HepG2 (cell line): ENCODE measurements around the gene DCTN4. TPM values are rescaled to one million over a fixed set of nuclear protein-coding genes. Genes with fewer than 3 reads are reported as not detected.

ENCODE experiments used
- ATAC-seq: fragments of 200-7000 bp; cut with Tn5 transposase; 3 replicates; pipeline ENCODE4 v1.9.1; 2020; ENCODE audit warnings: mild to moderate bottlenecking, moderate library complexity
- BruUV-seq: library from RNA; stranded (reverse); fragments of 400-500 nt; replicated peaks from 2 replicates; lab custom pipeline; 2021; lab: Mats Ljungman, UMichigan
- CTCF ChIA-PET: fragments of 300-600 bp; formaldehyde crosslinking; extraction: SDS; loops from one replicate; lab custom pipeline; 2021; ENCODE audit warnings: low total read pairs, inconsistent platforms, low intra/inter-chr PET ratio; lab: Yijun Ruan, JAX
- POLR2A ChIA-PET: fragments of 350-600 bp; sonication (Branson Sonifier 250); formaldehyde crosslinking; loops from one replicate; lab custom pipeline; 2020; ENCODE audit warnings: antibody characterized with exemption, inconsistent platforms; lab: Yijun Ruan, JAX
- DNase-seq: peaks from one replicate; pipeline ENCODE4 v3.0.0-alpha.2; 2015; ENCODE audit warnings: low spot score
- FAIRE-seq: peaks from 3 replicates; lab custom pipeline; 2011; peaks lifted over from hg19 to GRCh38; lab: Jason Lieb, UNC
- H2AFZ ChIP-seq: one replicate; pipeline ENCODE4 v1.6.1; 2011; ENCODE audit warnings: low read length, inconsistent platforms
- H3K27ac ChIP-seq: fragments of 300-600 bp; 3 replicates; pipeline ENCODE4 v1.8.0; 2011; ENCODE audit warnings: mixed run types, mild to moderate bottlenecking, mixed read lengths, low read length, inconsistent platforms; ENCODE audit not compliant: insufficient read depth; ENCODE audit errors: extremely low read length
- H3K27me3 ChIP-seq, 2 experiments: fragments of 200-600 bp in 1 of 2; 2 replicates in 1 of 2; 3 replicates in 1 of 2; pipeline versions ENCODE4 v1.6.0 to v1.8.0; 2011; ENCODE audit warnings: low read length in 2 of 2, mild to moderate bottlenecking in 2 of 2, moderate library complexity in 2 of 2, inconsistent platforms in 1 of 2; ENCODE audit not compliant: insufficient read depth in 2 of 2, control insufficient read depth in 1 of 2
- H3K36me3 ChIP-seq, 2 experiments: fragments of 200-600 bp in 1 of 2; replicated peaks in 1 of 2; 2 replicates in 1 of 2; 3 replicates in 1 of 2; pipeline versions ENCODE4 v1.5.1 to v1.8.0; 2011; ENCODE audit warnings: low read length in 2 of 2, inconsistent platforms in 1 of 2; ENCODE audit not compliant: insufficient read depth in 2 of 2, control insufficient read depth in 1 of 2
- H3K4me1 ChIP-seq: 2 replicates; pipeline ENCODE4 v1.5.1; 2012; ENCODE audit warnings: low read length, inconsistent platforms; ENCODE audit not compliant: insufficient read depth
- H3K4me2 ChIP-seq: 2 replicates; pipeline ENCODE4 v1.6.0; 2011; ENCODE audit warnings: low read depth, low read length, inconsistent platforms
- H3K4me3 ChIP-seq, 3 experiments: fragments of 200-600 bp in 1 of 3; sonication (generic), shearing (Covaris generic) in 1 of 3; replicated peaks in 1 of 3; 2 replicates each; pipeline ENCODE4 v1.5.1; 2011 to 2016; ENCODE audit warnings: low read length in 3 of 3, inconsistent platforms in 2 of 3, low read depth in 2 of 3, mild to moderate bottlenecking in 2 of 3, control low read depth in 1 of 3, mixed read lengths in 1 of 3; ENCODE audit not compliant: insufficient read depth in 1 of 3
- H3K79me2 ChIP-seq: one replicate; pipeline ENCODE4 v1.6.1; 2011; ENCODE audit warnings: low read length, inconsistent platforms; ENCODE audit not compliant: insufficient read depth
- H3K9ac ChIP-seq: 2 replicates; pipeline ENCODE4 v1.6.0; 2011; ENCODE audit warnings: mild to moderate bottlenecking, low read depth, low read length, inconsistent platforms; ENCODE audit not compliant: insufficient read depth
- H3K9me3 ChIP-seq: 2 replicates; pipeline ENCODE4 v1.5.1; 2012; ENCODE audit warnings: mild to moderate bottlenecking, low read length
- H4K20me1 ChIP-seq: 2 replicates; pipeline ENCODE4 v1.6.0; 2011; ENCODE audit warnings: inconsistent platforms, mild to moderate bottlenecking, low read length, moderate library complexity; ENCODE audit not compliant: insufficient read depth
- CENPX ChIP-seq: sonication (generic); formaldehyde crosslinking; IDR thresholded peaks from 2 replicates; pipeline ENCODE4 v1.9.0; 2021; ENCODE audit warnings: mild to moderate bottlenecking, missing genetic modification reagents, moderate library complexity
- ETV6 ChIP-seq: sonication (generic); formaldehyde crosslinking; conservative IDR thresholded peaks from 2 replicates; pipeline ENCODE4 v1.4.0; 2020; ENCODE audit warnings: missing genetic modification reagents
- FOXM1 ChIP-seq: sonication (generic); formaldehyde crosslinking; IDR thresholded peaks from 2 replicates; pipeline ENCODE4 v1.5.0; 2020; ENCODE audit warnings: missing genetic modification reagents
- JUN ChIP-seq: sonication (generic); formaldehyde crosslinking; IDR thresholded peaks from 2 replicates; pipeline ENCODE4 v1.4.0; 2020; ENCODE audit warnings: mild to moderate bottlenecking, missing genetic modification reagents
- KAT2B ChIP-seq: fragments of 150-350 bp; IDR thresholded peaks from 2 replicates; pipeline ENCODE4 v1.6.1; 2014; ENCODE audit warnings: low read depth, low read length, borderline replicate concordance
- KMT2A ChIP-seq: sonication (generic); formaldehyde crosslinking; IDR thresholded peaks from 2 replicates; pipeline ENCODE4 v1.4.0; 2020; ENCODE audit warnings: missing genetic modification reagents
- NFIB ChIP-seq: sonication (generic); formaldehyde crosslinking; IDR thresholded peaks from 2 replicates; pipeline ENCODE4 v1.9.0; 2021; ENCODE audit warnings: missing genetic modification reagents, mild to moderate bottlenecking, borderline replicate concordance
- NKX3-1 ChIP-seq: sonication (generic); formaldehyde crosslinking; IDR thresholded peaks from 2 replicates; pipeline ENCODE4 v1.5.0; 2020; ENCODE audit warnings: missing genetic modification reagents
- TEAD2 ChIP-seq: sonication (generic); formaldehyde crosslinking; IDR thresholded peaks from 2 replicates; pipeline ENCODE4 v1.9.0; 2021; ENCODE audit warnings: missing genetic modification reagents
- ZNF124 ChIP-seq: sonication (generic); formaldehyde crosslinking; IDR thresholded peaks from 2 replicates; pipeline ENCODE4 v1.4.0; 2020; ENCODE audit warnings: missing genetic modification reagents
- ZNF17 ChIP-seq: sonication (generic); formaldehyde crosslinking; IDR thresholded peaks from 2 replicates; pipeline ENCODE4 v1.5.0; 2020; ENCODE audit warnings: mild to moderate bottlenecking, missing genetic modification reagents
- ZNF329 ChIP-seq: sonication (generic); formaldehyde crosslinking; IDR thresholded peaks from 2 replicates; pipeline ENCODE4 v1.9.0; 2021; ENCODE audit warnings: low read depth, mild to moderate bottlenecking, missing genetic modification reagents
- ZNF598 ChIP-seq: sonication (generic); formaldehyde crosslinking; IDR thresholded peaks from 2 replicates; pipeline ENCODE4 v1.5.1; 2020; ENCODE audit warnings: mild to moderate bottlenecking, missing genetic modification reagents, borderline replicate concordance
- ZNF7 ChIP-seq: IDR thresholded peaks from 2 replicates; pipeline ENCODE4 v1.6.1; 2016; ENCODE audit warnings: missing biosample characterization, missing genetic modification reagents
- WGBS: methylation state at CpG from one replicate; pipeline ENCODE4 v1.1.6; 2017; ENCODE audit warnings: low lambda C conversion rate; 5-methylcytosine and 5-hydroxymethylcytosine counted together
- in situ Hi-C: cut with HindIII; loops from 2 replicates; pipeline ENCODE4 v1.10.0; 2017; ENCODE audit warnings: low pct_unique_long_range_greater_than_20kb; ENCODE audit not compliant: extremely low pct_ligation_motif_present
- intact Hi-C: fragments of 100-400 bp; cut with micrococcal nuclease; formaldehyde crosslinking; loops from one replicate; pipeline ENCODE4 v1.10.0; 2022; ENCODE audit not compliant: unreplicated experiment
- polyA plus RNA-seq, 8 experiments: library from polyadenylated mRNA; depleted of rRNA in 3 of 8; stranded (reverse) in 7 of 8; unstranded in 1 of 8; fragments of >200 nt; fragmentation: Illumina TruSeq in 4 of 8; extraction: Trizol in 4 of 8; gene quantifications; 2 replicates each; pipeline versions ENCODE4 v1.2.1 to v1.2.3, GENCODE V29; 2011 to 2016; ENCODE audit warnings: low read depth in 4 of 8, missing spikeins in 1 of 8, mixed read lengths in 1 of 8; ENCODE audit not compliant: insufficient read depth in 1 of 8
- total RNA-seq, 5 experiments: library from RNA; depleted of rRNA; stranded (reverse); fragments of >200 nt; fragmentation: Illumina TruSeq; extraction: Trizol; gene quantifications; 2 replicates each; pipeline ENCODE4 v1.2.3, GENCODE V29; 2016; ENCODE audit warnings: low read depth in 1 of 5
- TF ChIP-seq, protein P1 (sequence below): sonication (generic); formaldehyde crosslinking; IDR thresholded peaks from 2 replicates; pipeline ENCODE4 v1.4.0; 2020; ENCODE audit warnings: mild to moderate bottlenecking, missing genetic modification reagents
- TF ChIP-seq, protein P2 (sequence below): sonication (generic); formaldehyde crosslinking; conservative IDR thresholded peaks from 2 replicates; pipeline ENCODE4 v1.8.0; 2022; ENCODE audit warnings: low read depth, missing genetic modification reagents
- TF ChIP-seq, protein P3 (sequence below): sonication (generic); formaldehyde crosslinking; IDR thresholded peaks from 2 replicates; pipeline ENCODE4 v1.8.1; 2023; ENCODE audit warnings: missing genetic modification reagents, inconsistent platforms, borderline replicate concordance

Gene DCTN4
- total and polyA plus RNA-seq, 2 of the 13 experiments (the other 11 are each of a cell fraction or from before 2014, with no cell fraction given): 24.1 to 26.9 TPM

DNA sequence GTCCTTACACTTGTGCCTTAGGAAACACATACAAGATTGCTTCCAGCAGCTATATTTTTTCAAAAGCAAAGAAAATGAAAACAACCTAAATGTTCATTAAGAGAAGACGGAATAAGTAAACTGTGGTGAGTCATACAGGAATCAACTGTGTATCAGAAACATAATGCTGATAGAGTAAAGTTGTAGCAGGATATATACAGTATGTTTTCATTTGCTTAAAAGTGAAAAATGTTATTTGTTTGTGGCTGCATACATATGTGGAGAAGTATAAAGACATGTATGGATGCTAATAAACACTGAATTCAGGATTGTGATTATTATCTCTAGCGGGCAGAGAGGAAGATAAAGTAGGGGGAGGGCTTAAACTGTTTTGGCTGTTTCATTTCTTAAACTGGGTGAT is 8.3 kb downstream of the DCTN4 start:
- ATAC-seq (no peak), DNase-seq (no peak), FAIRE-seq (no peak)
- Histone ChIP-seq H4K20me1 (no peaks in the 10 kb centered on the region; the same call in 1 of the 2 replicates), H3K36me3 (peaks cover 8 to 44% of the 10 kb centered on the region in 2 experiments), H3K4me1 (peaks cover 12% of the 10 kb centered on the region; the same call in 1 of the 2 replicates), H3K9ac (no peak overlapping the region), H2AFZ (no peak overlapping the region)
- intact Hi-C loops: no loop called here
- TF ChIP-seq ZNF124 (no peak), ZNF7 (no peak), ZNF329 (CRISPR knock-in tag) (no peak), CENPX (CRISPR knock-in tag) (no peak), JUN (CRISPR knock-in tag) (no peak), TEAD2 (no peak), NFIB (CRISPR knock-in tag) (no peak), ZNF17 (CRISPR knock-in tag) (no peak), ETV6 (CRISPR knock-in tag) (no peak), KAT2B (no peak), NKX3-1 (no peak), FOXM1 (no peak), KMT2A (no peak), ZNF598 (CRISPR knock-in tag) (no peak)
- TF ChIP-seq, protein P1, sequence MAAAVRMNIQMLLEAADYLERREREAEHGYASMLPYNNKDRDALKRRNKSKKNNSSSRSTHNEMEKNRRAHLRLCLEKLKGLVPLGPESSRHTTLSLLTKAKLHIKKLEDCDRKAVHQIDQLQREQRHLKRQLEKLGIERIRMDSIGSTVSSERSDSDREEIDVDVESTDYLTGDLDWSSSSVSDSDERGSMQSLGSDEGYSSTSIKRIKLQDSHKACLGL: no peak
- TF ChIP-seq, protein P2, sequence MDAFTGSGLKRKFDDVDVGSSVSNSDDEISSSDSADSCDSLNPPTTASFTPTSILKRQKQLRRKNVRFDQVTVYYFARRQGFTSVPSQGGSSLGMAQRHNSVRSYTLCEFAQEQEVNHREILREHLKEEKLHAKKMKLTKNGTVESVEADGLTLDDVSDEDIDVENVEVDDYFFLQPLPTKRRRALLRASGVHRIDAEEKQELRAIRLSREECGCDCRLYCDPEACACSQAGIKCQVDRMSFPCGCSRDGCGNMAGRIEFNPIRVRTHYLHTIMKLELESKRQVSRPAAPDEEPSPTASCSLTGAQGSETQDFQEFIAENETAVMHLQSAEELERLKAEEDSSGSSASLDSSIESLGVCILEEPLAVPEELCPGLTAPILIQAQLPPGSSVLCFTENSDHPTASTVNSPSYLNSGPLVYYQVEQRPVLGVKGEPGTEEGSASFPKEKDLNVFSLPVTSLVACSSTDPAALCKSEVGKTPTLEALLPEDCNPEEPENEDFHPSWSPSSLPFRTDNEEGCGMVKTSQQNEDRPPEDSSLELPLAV (CRISPR knock-in tag): no peak
- TF ChIP-seq, protein P3, sequence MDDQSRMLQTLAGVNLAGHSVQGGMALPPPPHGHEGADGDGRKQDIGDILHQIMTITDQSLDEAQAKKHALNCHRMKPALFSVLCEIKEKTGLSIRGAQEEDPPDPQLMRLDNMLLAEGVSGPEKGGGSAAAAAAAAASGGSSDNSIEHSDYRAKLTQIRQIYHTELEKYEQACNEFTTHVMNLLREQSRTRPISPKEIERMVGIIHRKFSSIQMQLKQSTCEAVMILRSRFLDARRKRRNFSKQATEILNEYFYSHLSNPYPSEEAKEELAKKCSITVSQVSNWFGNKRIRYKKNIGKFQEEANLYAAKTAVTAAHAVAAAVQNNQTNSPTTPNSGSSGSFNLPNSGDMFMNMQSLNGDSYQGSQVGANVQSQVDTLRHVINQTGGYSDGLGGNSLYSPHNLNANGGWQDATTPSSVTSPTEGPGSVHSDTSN (CRISPR knock-in tag): no peak
- TF ChIP-seq, all 625 proteins: peak for 0
- POLR2A ChIA-PET: interaction anchor here (1.1 kb wide), 1 partner anchor 8 kb away, joined by 6 read pairs; the partner anchor contains the start of gene DCTN4
- Histone ChIP-seq H3K4me3 (no peak overlapping the region), H3K27ac (no peak overlapping the region), H3K9me3 (no peaks in the 10 kb centered on the region), H3K79me2 (peaks cover 27% of the 10 kb centered on the region), H3K4me2 (no peak overlapping the region), H3K27me3 (no peaks in the 10 kb centered on the region)
- 95% methylated on average over 2 of the region's 2 CpGs for WGBS
- BruUV-seq: no TSS peak
- CTCF ChIA-PET: no interaction called here
- in situ Hi-C loops: no loop called here
